Osteoblast (primary cell): ENCODE data around the gene FRMD3. TPM values are rescaled to one million over a fixed set of nuclear protein-coding genes. Genes with fewer than 3 reads are reported as not detected.

Source experiments
- DNase-seq: peaks from one replicate; pipeline ENCODE4 v3.0.0; 2011; ENCODE audit warnings: low spot score, mixed read lengths; ENCODE audit not compliant: insufficient read length; ENCODE audit errors: missing footprints
- H2AFZ ChIP-seq: 2 replicates; pipeline ENCODE4 v1.6.0; 2011; ENCODE audit warnings: mild to moderate bottlenecking, low read length
- H3K27ac ChIP-seq: 2 replicates; pipeline ENCODE4 v1.5.1; 2011; ENCODE audit warnings: mild to moderate bottlenecking, low read depth, low read length, moderate library complexity
- H3K27me3 ChIP-seq: 2 replicates; pipeline ENCODE4 v1.6.0; 2012; ENCODE audit warnings: mild to moderate bottlenecking, control low read depth, inconsistent platforms, low read length, moderate library complexity; ENCODE audit not compliant: insufficient read depth
- H3K36me3 ChIP-seq: 2 replicates; pipeline ENCODE4 v1.5.1; 2011; ENCODE audit warnings: mild to moderate bottlenecking, low read length, control low read depth, moderate library complexity; ENCODE audit not compliant: insufficient read depth
- H3K4me1 ChIP-seq: 2 replicates; pipeline ENCODE4 v1.5.1; 2011; ENCODE audit warnings: mild to moderate bottlenecking, low read length, control low read depth, moderate library complexity; ENCODE audit not compliant: insufficient read depth
- H3K4me2 ChIP-seq: 2 replicates; pipeline ENCODE4 v1.6.0; 2011; ENCODE audit warnings: mild to moderate bottlenecking, low read length; ENCODE audit not compliant: insufficient read depth
- H3K4me3 ChIP-seq: fragments of 200-600 bp; sonication (generic); 3 replicates; pipeline ENCODE4 v1.5.1; 2012; ENCODE audit warnings: mild to moderate bottlenecking, low read length, inconsistent platforms; ENCODE audit not compliant: insufficient read depth
- H3K79me2 ChIP-seq: 2 replicates; pipeline ENCODE4 v1.6.0; 2012; ENCODE audit warnings: mild to moderate bottlenecking, low read length, control low read depth, inconsistent platforms; ENCODE audit not compliant: insufficient read depth
- H3K9me3 ChIP-seq: 2 replicates; pipeline ENCODE4 v1.5.1; 2011; ENCODE audit warnings: low read depth, low read length, control low read depth
- H4K20me1 ChIP-seq: 2 replicates; pipeline ENCODE4 v1.6.0; 2012; ENCODE audit warnings: mild to moderate bottlenecking, low read length, control low read depth; ENCODE audit not compliant: insufficient read depth
- total RNA-seq: library from RNA; depleted of rRNA; stranded (reverse); fragments of >200 nt; gene quantifications from 2 replicates; pipeline ENCODE4 v1.2.3, GENCODE V29; 2012
- TF ChIP-seq, protein P1 (sequence below): IDR thresholded peaks from 2 replicates; pipeline ENCODE4 v1.5.1; 2011; ENCODE audit warnings: mild to moderate bottlenecking, low read depth, low read length, moderate library complexity; ENCODE audit errors: extremely low read depth

Gene FRMD3
- total RNA-seq, 1 donor, result 0.36 TPM

DNA sequence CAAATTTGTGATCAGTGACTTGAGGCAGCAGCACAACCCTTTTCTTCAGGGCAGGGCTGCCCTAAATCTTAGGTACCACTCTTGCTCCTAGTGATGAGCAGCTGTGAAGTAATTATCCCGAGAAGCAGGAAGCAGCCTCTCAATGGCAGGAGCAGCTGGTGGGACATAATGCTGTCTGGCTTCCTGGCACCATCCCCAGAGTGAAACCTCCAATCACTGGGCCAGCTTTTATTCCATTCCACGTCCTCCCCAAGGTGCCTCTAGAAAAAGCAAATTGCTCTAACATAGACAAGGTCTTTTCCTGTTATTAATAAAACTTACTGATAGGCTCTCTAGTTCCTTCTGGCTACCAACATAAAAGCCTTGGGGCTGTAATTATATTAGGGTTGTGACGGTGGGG lies 154.0 kb downstream of the FRMD3 start:
- no peaks in the 10 kb centered on the region for H3K9me3 ChIP-seq
- DNase-seq, result no peak
- TF ChIP-seq, protein P1, sequence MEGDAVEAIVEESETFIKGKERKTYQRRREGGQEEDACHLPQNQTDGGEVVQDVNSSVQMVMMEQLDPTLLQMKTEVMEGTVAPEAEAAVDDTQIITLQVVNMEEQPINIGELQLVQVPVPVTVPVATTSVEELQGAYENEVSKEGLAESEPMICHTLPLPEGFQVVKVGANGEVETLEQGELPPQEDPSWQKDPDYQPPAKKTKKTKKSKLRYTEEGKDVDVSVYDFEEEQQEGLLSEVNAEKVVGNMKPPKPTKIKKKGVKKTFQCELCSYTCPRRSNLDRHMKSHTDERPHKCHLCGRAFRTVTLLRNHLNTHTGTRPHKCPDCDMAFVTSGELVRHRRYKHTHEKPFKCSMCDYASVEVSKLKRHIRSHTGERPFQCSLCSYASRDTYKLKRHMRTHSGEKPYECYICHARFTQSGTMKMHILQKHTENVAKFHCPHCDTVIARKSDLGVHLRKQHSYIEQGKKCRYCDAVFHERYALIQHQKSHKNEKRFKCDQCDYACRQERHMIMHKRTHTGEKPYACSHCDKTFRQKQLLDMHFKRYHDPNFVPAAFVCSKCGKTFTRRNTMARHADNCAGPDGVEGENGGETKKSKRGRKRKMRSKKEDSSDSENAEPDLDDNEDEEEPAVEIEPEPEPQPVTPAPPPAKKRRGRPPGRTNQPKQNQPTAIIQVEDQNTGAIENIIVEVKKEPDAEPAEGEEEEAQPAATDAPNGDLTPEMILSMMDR, result no peak

GRCh38 chr9:83383034-83383433 lies 155.2 kb downstream of the FRMD3 start:
- Histone ChIP-seq H4K20me1 (no peaks in the 10 kb centered on the region), H3K79me2 (no peaks in the 10 kb centered on the region), H3K4me2 (no peak overlapping the region), H3K9me3 (no peaks in the 10 kb centered on the region), H3K27me3 (no peaks in the 10 kb centered on the region), H3K36me3 (no peaks in the 10 kb centered on the region), H3K4me1 (no peaks in the 10 kb centered on the region), H2AFZ (no peak overlapping the region), H3K4me3 (no peak overlapping the region), H3K27ac (no peak overlapping the region)
- TF ChIP-seq, protein P1, result no peak
- DNase-seq, result no peak

More for the DNA sequence above, 154.0 kb downstream of the FRMD3 start:
- H3K4me2 ChIP-seq, result no peak overlapping the region
- no peak overlapping the region for H3K27ac ChIP-seq
- no peak overlapping the region for H3K4me3 ChIP-seq
- no peaks in the 10 kb centered on the region for H4K20me1 ChIP-seq
- no peaks in the 10 kb centered on the region for H3K4me1 ChIP-seq
- no peak overlapping the region for H2AFZ ChIP-seq
- H3K36me3 ChIP-seq, result no peaks in the 10 kb centered on the region
- H3K27me3 ChIP-seq, result no peaks in the 10 kb centered on the region
- H3K79me2 ChIP-seq, result no peaks in the 10 kb centered on the region

DNA sequence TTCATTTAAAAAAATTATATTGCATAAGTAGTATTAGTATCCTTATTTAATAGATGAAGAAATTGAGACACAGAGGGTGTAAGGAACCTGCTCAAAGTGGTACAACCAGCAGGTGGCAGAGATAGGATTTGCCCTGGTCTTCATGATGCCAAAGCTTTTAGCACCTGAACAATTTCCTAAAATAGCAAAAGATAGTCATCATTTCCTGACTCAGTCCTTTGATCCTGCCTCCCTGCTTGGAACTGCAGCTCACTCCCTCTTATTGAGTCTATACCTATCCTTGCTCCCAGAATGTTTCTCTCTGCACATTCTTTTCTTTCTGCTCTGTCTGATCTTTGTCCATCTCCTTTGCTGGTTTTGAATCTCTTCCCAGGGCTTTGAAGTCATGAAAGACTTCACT lies 155.8 kb downstream of the FRMD3 start:
- Histone ChIP-seq H3K36me3 (no peaks in the 10 kb centered on the region), H3K27ac (no peak overlapping the region), H4K20me1 (no peaks in the 10 kb centered on the region), H3K4me2 (no peak overlapping the region), H3K27me3 (no peaks in the 10 kb centered on the region), H3K4me3 (no peak overlapping the region), H3K9me3 (no peaks in the 10 kb centered on the region), H3K79me2 (no peaks in the 10 kb centered on the region), H2AFZ (no peak overlapping the region), H3K4me1 (no peaks in the 10 kb centered on the region)
- DNase-seq, result no peak
- TF ChIP-seq, protein P1, result no peak

DNA sequence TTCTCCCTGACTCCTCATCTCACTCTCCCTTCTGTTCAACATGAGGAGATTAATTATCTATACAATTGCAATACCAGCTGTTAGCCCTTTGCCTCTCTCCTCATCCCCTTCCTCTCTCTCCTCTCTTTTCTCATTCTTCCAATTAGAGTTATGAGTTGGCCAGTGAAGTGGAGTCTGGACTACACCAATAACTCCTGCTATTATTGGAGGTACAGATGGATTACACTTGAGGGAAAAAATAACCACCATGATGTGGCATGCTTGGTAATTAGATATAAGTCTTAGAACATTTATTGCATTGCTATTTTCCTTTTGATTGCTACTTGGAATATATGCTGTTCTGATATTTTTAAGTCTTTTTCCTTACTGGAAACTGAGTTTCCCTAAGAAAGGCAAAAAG lies 159.2 kb downstream of the FRMD3 start:
- H3K27ac ChIP-seq, result no peak overlapping the region
- no peaks in the 10 kb centered on the region for H4K20me1 ChIP-seq
- no peaks in the 10 kb centered on the region for H3K36me3 ChIP-seq
- H3K27me3 ChIP-seq, result no peaks in the 10 kb centered on the region
- no peak for DNase-seq
- no peak overlapping the region for H3K4me3 ChIP-seq
- TF ChIP-seq, protein P1, result no peak
- H2AFZ ChIP-seq, result no peak overlapping the region
- no peaks in the 10 kb centered on the region for H3K79me2 ChIP-seq
- H3K4me1 ChIP-seq, result no peaks in the 10 kb centered on the region
- H3K4me2 ChIP-seq, result no peak overlapping the region
- no peaks in the 10 kb centered on the region for H3K9me3 ChIP-seq
